ENCODE results near the gene AGBL4.

DNA sequence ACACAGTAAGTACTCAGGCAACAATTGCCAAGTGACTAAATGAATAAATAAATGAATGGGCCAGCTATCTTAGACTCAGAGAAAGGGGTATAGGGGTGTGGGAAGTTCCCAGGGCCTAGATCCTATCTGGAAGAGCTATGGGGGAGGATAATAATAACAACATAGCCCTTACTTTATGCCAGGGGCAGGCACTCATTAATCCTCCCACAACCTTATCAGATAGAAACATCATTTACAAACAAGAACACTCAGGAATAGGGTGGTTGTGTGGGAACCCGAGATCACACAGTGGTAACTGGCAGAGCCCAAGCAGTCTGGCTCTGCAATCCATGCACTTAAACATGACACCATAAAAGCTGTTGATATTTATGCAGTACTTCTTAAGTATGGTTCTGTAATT is 1423.6 kb downstream of the AGBL4 start:
- TF ChIP-seq POLR2AphosphoS5 (IDR thresholded peaks at IDR 0.05; ENCODE audit: low read depth, low read length) (no peak), TAF1 (IDR thresholded peaks at IDR 0.05; ENCODE audit: low read depth, low read length) (no peak), POLR2A (IDR thresholded peaks at IDR 0.05; ENCODE audit: low read depth, low read length) (no peak), PAX5 (IDR thresholded peaks at IDR 0.05; ENCODE audit: insufficient read depth, low read length, severe bottlenecking) (no peak), SPI1 (IDR thresholded peaks at IDR 0.05; ENCODE audit: low read depth, low read length) (no peak)
